PC-3 (cell line): Measurements from ENCODE around the gene CORO2A. TPM values are rescaled to one million over a fixed set of nuclear protein-coding genes. Genes with fewer than 3 reads are reported as not detected.

Experiments used
- ATAC-seq: fragments of 200-7000 bp; cut with Tn5 transposase; 2 replicates; pipeline ENCODE4 v1.9.1; 2020; ENCODE audit warnings: mild to moderate bottlenecking, moderate library complexity
- BruUV-seq: library from RNA; stranded (reverse); fragments of 400-500 nt; replicated peaks from 2 replicates; lab custom pipeline; 2021; lab: Mats Ljungman, UMichigan
- CTCF ChIA-PET: fragments of 300-600 bp; sonication (Branson Sonifier 250); formaldehyde crosslinking; loops from one replicate; lab custom pipeline; 2022; ENCODE audit warnings: antibody characterized with exemption; lab: Charles Lee
- POLR2A ChIA-PET: fragments of 300-600 bp; sonication (Branson Sonifier 250); formaldehyde crosslinking; loops from one replicate; lab custom pipeline; 2022; ENCODE audit warnings: antibody characterized with exemption; ENCODE audit not compliant: unreplicated experiment; lab: Charles Lee
- DNase-seq: peaks from one replicate; pipeline ENCODE4 v3.0.0-alpha.2; 2015
- H2AFZ ChIP-seq: fragments of 300-600 bp; sonication (generic); 2 replicates; pipeline ENCODE4 v1.6.0; 2016; ENCODE audit warnings: antibody characterized with exemption, low read length
- H3F3A ChIP-seq: fragments of 300-600 bp; sonication (generic); one replicate; pipeline ENCODE4 v1.6.0; 2017; ENCODE audit warnings: antibody characterized with exemption, low read length, control low read depth, mild to moderate bottlenecking; ENCODE audit not compliant: unreplicated experiment
- H3K27ac ChIP-seq: fragments of 300-600 bp; sonication (generic); 2 replicates; pipeline ENCODE4 v1.5.1; 2016; ENCODE audit warnings: mild to moderate bottlenecking, low read length
- H3K27me3 ChIP-seq: fragments of 300-600 bp; sonication (generic); 2 replicates; pipeline ENCODE4 v1.6.1; 2016; ENCODE audit warnings: low read length, mixed read lengths
- H3K36me3 ChIP-seq: fragments of 300-600 bp; sonication (generic); 2 replicates; pipeline ENCODE4 v1.6.1; 2016; ENCODE audit warnings: low read depth, mixed run types, low read length, mixed read lengths
- H3K4me1 ChIP-seq: fragments of 300-600 bp; sonication (generic); 2 replicates; pipeline ENCODE4 v1.5.1; 2016; ENCODE audit warnings: low read length; ENCODE audit not compliant: insufficient read depth
- H3K4me2 ChIP-seq: fragments of 300-600 bp; sonication (generic); 2 replicates; pipeline ENCODE4 v1.6.0; 2016; ENCODE audit warnings: low read length
- H3K4me3 ChIP-seq: fragments of 300-600 bp; sonication (generic); 2 replicates; pipeline ENCODE4 v1.5.1; 2016; ENCODE audit warnings: mild to moderate bottlenecking, low read length, mixed read lengths
- H3K79me2 ChIP-seq: fragments of 300-600 bp; sonication (generic); 2 replicates; pipeline ENCODE4 v1.6.1; 2017; ENCODE audit warnings: low read length, mixed read lengths
- H3K9ac ChIP-seq: fragments of 300-600 bp; sonication (generic); 2 replicates; pipeline ENCODE4 v1.6.0; 2016; ENCODE audit warnings: mild to moderate bottlenecking, low read length
- H3K9me2 ChIP-seq: fragments of 300-600 bp; sonication (generic); replicated peaks from 2 replicates; pipeline ENCODE4 v1.6.1; 2016; ENCODE audit warnings: mixed run types, low read length, mixed read lengths
- H3K9me3 ChIP-seq: fragments of 300-600 bp; sonication (generic); 2 replicates; pipeline ENCODE4 v1.6.1; 2016; ENCODE audit warnings: low read length, mixed read lengths
- H4K20me1 ChIP-seq: fragments of 300-600 bp; sonication (generic); 2 replicates; pipeline ENCODE4 v1.6.1; 2016; ENCODE audit warnings: low read length, mixed read lengths
- EZH2 ChIP-seq: fragments of 300-600 bp; sonication (generic); IDR thresholded peaks from one replicate; pipeline ENCODE4 v1.6.1; 2017; ENCODE audit warnings: antibody characterized with exemption, mild to moderate bottlenecking, low read length; ENCODE audit not compliant: unreplicated experiment
- EZH2phosphoT487 ChIP-seq: fragments of 300-600 bp; sonication (generic); IDR thresholded peaks from 2 replicates; pipeline ENCODE4 v1.6.1; 2018; ENCODE audit warnings: mild to moderate bottlenecking, antibody characterized with exemption, low read length, borderline replicate concordance
- intact Hi-C: fragments of 100-400 bp; cut with micrococcal nuclease; formaldehyde crosslinking; loops from 2 replicates; pipeline ENCODE4 v1.9.0; 2023
- total RNA-seq: library from RNA; depleted of rRNA; stranded (reverse); fragments of >200 nt; gene quantifications from 2 replicates; pipeline ENCODE4 v1.2.3, GENCODE V29; 2014
- TF ChIP-seq, protein P1 (sequence below): fragments of 300-600 bp; sonication (generic); conservative IDR thresholded peaks from 2 replicates; pipeline ENCODE4 v1.5.1; 2017; ENCODE audit warnings: antibody characterized with exemption, low read depth, mild to moderate bottlenecking, low read length

CORO2A gene
- total RNA-seq, 1 experiment from 2014 or later: 2.2 TPM

- H3K9ac ChIP-seq: no peak overlapping the region
- BruUV-seq: no TSS peak
These were observed 7.3 kb downstream of the CORO2A start for GRCh38 chr9:98185021-98185567.

DNA sequence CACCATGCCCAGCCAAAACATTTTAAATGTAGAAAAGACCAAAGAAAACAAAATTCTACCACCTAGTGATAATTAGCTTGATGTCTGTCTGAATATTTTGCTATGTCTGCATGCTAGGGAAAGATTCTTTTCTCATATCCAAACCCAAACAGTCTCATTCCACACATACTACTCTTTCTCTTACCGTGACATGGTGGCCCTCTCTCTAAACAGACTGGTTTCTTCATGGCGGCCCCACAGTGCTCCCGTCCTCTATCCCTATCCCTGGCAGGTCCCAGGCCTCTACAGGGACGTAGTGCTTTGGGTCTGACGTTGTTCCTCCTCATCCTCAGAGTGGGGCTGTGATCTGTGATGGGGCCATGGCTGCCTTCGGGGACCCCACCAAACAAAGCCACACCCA, 8.1 kb downstream of the CORO2A start:
- H3K27me3 ChIP-seq: no peaks in the 10 kb centered on the region
- no peaks in the 10 kb centered on the region for H3K9me2 ChIP-seq
- ATAC-seq (no peak), DNase-seq (no peak)
- H2AFZ ChIP-seq: no peak overlapping the region
- no peaks in the 10 kb centered on the region for H3K9me3 ChIP-seq
- ChIA-PET CTCF (no interaction called here), POLR2A (no interaction called here)
- H3K9ac ChIP-seq: no peak overlapping the region
- H3K36me3 ChIP-seq: no peaks in the 10 kb centered on the region
- intact Hi-C loops: no loop called here
- H3K79me2 ChIP-seq: no peaks in the 10 kb centered on the region
- no peak overlapping the region for H3K4me2 ChIP-seq
- no peaks in the 10 kb centered on the region for H4K20me1 ChIP-seq
- no peak overlapping the region for H3K4me3 ChIP-seq
- H3K27ac ChIP-seq: no peak overlapping the region
- BruUV-seq: no TSS peak
- H3F3A ChIP-seq: no peaks in the 10 kb centered on the region
- TF ChIP-seq, protein P1, sequence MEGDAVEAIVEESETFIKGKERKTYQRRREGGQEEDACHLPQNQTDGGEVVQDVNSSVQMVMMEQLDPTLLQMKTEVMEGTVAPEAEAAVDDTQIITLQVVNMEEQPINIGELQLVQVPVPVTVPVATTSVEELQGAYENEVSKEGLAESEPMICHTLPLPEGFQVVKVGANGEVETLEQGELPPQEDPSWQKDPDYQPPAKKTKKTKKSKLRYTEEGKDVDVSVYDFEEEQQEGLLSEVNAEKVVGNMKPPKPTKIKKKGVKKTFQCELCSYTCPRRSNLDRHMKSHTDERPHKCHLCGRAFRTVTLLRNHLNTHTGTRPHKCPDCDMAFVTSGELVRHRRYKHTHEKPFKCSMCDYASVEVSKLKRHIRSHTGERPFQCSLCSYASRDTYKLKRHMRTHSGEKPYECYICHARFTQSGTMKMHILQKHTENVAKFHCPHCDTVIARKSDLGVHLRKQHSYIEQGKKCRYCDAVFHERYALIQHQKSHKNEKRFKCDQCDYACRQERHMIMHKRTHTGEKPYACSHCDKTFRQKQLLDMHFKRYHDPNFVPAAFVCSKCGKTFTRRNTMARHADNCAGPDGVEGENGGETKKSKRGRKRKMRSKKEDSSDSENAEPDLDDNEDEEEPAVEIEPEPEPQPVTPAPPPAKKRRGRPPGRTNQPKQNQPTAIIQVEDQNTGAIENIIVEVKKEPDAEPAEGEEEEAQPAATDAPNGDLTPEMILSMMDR: no peak
- no peak for TF ChIP-seq EZH2
- TF ChIP-seq EZH2phosphoT487: no peak
- H3K4me1 ChIP-seq: no peaks in the 10 kb centered on the region

More at GRCh38 chr9:98185021-98185567, 7.3 kb downstream of the CORO2A start:
- H4K20me1 ChIP-seq: no peaks in the 10 kb centered on the region
- no peak overlapping the region for H2AFZ ChIP-seq
- H3K4me3 ChIP-seq: no peak overlapping the region
- TF ChIP-seq, protein P1: no peak
- TF ChIP-seq EZH2phosphoT487 (no peak), EZH2 (no peak)
- H3K36me3 ChIP-seq: no peaks in the 10 kb centered on the region
- H3K4me2 ChIP-seq: no peak overlapping the region
- ChIA-PET CTCF (no interaction called here), POLR2A (no interaction called here)
- H3K9me2 ChIP-seq: no peaks in the 10 kb centered on the region
- intact Hi-C loops: no loop called here
- DNase-seq: no peak
- no peak overlapping the region for H3K27ac ChIP-seq
- no peaks in the 10 kb centered on the region for H3K4me1 ChIP-seq
- no peaks in the 10 kb centered on the region for H3K79me2 ChIP-seq
- no peaks in the 10 kb centered on the region for H3K27me3 ChIP-seq
- no peaks in the 10 kb centered on the region for H3K9me3 ChIP-seq
- ATAC-seq: no peak
- H3F3A ChIP-seq: no peaks in the 10 kb centered on the region

DNA sequence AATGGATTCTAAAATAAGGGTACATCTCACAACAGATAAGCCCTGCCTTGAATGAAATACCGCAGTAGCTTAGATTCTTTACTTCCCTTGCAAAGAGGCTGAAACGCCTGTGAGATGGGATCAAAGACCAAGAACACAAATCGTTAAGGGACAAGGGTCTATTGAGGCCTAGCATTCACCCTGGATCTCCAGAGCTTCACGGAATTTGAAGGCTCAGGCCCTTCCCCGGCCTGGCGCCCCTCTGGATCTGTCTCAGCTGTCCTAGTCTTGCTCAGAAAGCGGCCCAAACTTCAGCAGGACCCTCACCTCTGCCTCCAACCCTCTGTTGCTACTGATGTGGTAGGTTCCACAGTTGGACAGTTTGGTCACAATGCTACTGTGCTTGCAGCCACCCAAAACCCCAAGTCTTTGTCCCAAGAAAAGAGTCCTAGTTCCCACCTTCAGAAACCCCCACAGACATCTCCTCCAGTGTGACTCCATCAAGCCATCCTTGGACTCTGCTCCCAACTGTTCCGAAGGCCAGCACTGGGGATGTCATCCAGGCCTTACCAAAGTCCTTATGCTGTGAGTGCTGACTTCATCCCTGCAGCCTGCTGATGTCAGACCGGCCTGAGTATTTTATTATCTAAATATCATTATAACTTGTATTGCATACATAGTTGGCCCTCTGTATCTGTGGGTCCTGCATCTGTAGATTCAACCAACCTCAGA, 9.4 kb downstream of the CORO2A start:
- TF ChIP-seq EZH2 (no peak), EZH2phosphoT487 (no peak)
- TF ChIP-seq, protein P1: no peak
- no peak overlapping the region for H3K27ac ChIP-seq
- CTCF ChIA-PET: no interaction called here
- BruUV-seq: no TSS peak
- intact Hi-C loops: no loop called here
- no peak overlapping the region for H3K9ac ChIP-seq
- H2AFZ ChIP-seq: no peak overlapping the region
- no peaks in the 10 kb centered on the region for H3K27me3 ChIP-seq
- no peak overlapping the region for H3K4me3 ChIP-seq
- POLR2A ChIA-PET: no interaction called here
- no peak for DNase-seq
- no peaks in the 10 kb centered on the region for H3K4me1 ChIP-seq
- no peaks in the 10 kb centered on the region for H3K9me2 ChIP-seq
- ATAC-seq: no peak
- H3K9me3 ChIP-seq: no peaks in the 10 kb centered on the region
- H3K79me2 ChIP-seq: no peaks in the 10 kb centered on the region
- H3F3A ChIP-seq: no peaks in the 10 kb centered on the region
- no peaks in the 10 kb centered on the region for H3K36me3 ChIP-seq
- H3K4me2 ChIP-seq: no peak overlapping the region
- H4K20me1 ChIP-seq: no peaks in the 10 kb centered on the region
